ENCODE measurements around the gene MIOX.

DNA sequence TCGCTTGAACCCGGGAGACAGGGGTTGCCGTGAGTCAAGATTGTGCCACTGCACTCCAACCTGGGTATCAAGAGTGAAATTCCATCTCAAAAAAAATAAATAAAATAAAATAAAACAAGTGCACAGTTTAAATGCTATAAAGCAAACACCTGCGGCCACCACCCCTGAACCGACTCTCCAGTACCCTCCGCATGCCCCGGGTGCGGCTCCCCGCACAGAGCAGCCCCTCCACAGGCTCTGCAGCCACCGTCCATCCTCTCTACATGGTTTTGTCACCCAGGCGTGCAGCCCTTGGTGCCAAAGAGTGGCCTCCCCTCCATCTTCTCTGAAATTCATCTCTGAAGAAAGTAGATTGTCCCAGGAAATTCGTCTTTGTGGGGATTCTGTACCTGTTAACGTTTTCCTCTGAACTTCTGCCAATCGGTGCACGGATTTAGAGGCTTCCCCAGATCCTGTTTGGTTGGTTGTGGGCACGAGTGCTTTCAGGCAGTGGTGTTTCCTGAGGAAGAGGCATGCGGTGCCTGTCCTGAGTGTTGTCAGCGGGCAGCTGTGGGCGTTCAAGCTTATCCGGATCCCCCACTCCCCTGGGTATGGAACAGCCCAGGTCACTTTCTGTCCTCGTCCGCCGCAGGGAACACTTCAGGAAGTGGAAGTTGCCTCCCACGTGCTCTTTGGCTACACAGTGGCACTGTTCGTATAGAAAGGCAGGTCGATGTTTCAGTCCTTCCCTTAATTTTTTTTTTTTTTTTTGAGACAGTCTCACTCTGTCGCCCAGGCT is 4.1 kb downstream of the MIOX start:
- TF ChIP-seq TEAD4 (IDR thresholded peaks at IDR 0.05), result no peak
- TF ChIP-seq, protein P1, sequence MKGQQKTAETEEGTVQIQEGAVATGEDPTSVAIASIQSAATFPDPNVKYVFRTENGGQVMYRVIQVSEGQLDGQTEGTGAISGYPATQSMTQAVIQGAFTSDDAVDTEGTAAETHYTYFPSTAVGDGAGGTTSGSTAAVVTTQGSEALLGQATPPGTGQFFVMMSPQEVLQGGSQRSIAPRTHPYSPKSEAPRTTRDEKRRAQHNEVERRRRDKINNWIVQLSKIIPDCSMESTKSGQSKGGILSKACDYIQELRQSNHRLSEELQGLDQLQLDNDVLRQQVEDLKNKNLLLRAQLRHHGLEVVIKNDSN (IDR thresholded peaks at IDR 0.05), result no peak

Measured in Ishikawa (cell line).